Loucy (cell line): ENCODE results near the gene MSL1.

ENCODE experiments used
- H2AFZ ChIP-seq: fragments of 200-600 bp; sonication (generic); 2 replicates; pipeline ENCODE4 v1.6.0; 2016; ENCODE audit warnings: antibody characterized with exemption, mild to moderate bottlenecking, low read length, moderate library complexity
- H3F3A ChIP-seq: fragments of 200-600 bp; 2 replicates; pipeline ENCODE4 v1.6.0; 2016; ENCODE audit warnings: antibody characterized with exemption, low read depth, mild to moderate bottlenecking
- H3K27me3 ChIP-seq: fragments of 200-600 bp; sonication (generic); 2 replicates; pipeline ENCODE4 v1.6.1; 2014; ENCODE audit warnings: low read length, mild to moderate bottlenecking; ENCODE audit not compliant: insufficient read depth, poor library complexity, severe bottlenecking
- H3K36me3 ChIP-seq: fragments of 200-600 bp; sonication (generic); 2 replicates; pipeline ENCODE4 v1.6.1; 2016; ENCODE audit warnings: low read length; ENCODE audit not compliant: insufficient read depth
- H3K4me1 ChIP-seq: fragments of 200-600 bp; sonication (generic); 2 replicates; pipeline ENCODE4 v1.5.1; 2014; ENCODE audit warnings: low read length, mild to moderate bottlenecking; ENCODE audit not compliant: insufficient read depth, poor library complexity, severe bottlenecking
- H3K4me2 ChIP-seq: fragments of 200-600 bp; sonication (generic); 2 replicates; pipeline ENCODE4 v1.6.0; 2014; ENCODE audit warnings: antibody characterized with exemption, low read length, low read depth, mild to moderate bottlenecking; ENCODE audit not compliant: poor library complexity, severe bottlenecking
- H3K4me3 ChIP-seq: fragments of 200-600 bp; sonication (generic); 2 replicates; pipeline ENCODE4 v1.5.1; 2014; ENCODE audit warnings: low read length, mild to moderate bottlenecking, mixed read lengths; ENCODE audit not compliant: poor library complexity, severe bottlenecking
- H3K79me2 ChIP-seq: fragments of 200-600 bp; sonication (generic); 2 replicates; pipeline ENCODE4 v1.6.1; 2014; ENCODE audit warnings: low read length; ENCODE audit not compliant: insufficient read depth
- H3K9ac ChIP-seq: fragments of 200-600 bp; sonication (generic); 2 replicates; pipeline ENCODE4 v1.6.0; 2014; ENCODE audit warnings: mild to moderate bottlenecking, low read depth, low read length, moderate library complexity; ENCODE audit not compliant: poor library complexity, severe bottlenecking
- H3K9me2 ChIP-seq: fragments of 200-600 bp; sonication (generic); replicated peaks from 2 replicates; pipeline ENCODE4 v1.6.1; 2016; ENCODE audit warnings: low read depth, low read length, mixed read lengths
- H3K9me3 ChIP-seq: fragments of 200-600 bp; sonication (generic); 2 replicates; pipeline ENCODE4 v1.6.1; 2014; ENCODE audit warnings: mild to moderate bottlenecking, antibody characterized with exemption, low read length, low read depth; ENCODE audit not compliant: insufficient read depth
- H4K20me1 ChIP-seq: fragments of 200-600 bp; sonication (generic); 2 replicates; pipeline ENCODE4 v1.6.0; 2014; ENCODE audit warnings: antibody characterized with exemption, low read length, mild to moderate bottlenecking; ENCODE audit not compliant: insufficient read depth, poor library complexity, severe bottlenecking
- CTCF ChIP-seq: fragments of 200-600 bp; sonication (generic); conservative IDR thresholded peaks from 2 replicates; pipeline ENCODE4 v1.5.1; 2014; ENCODE audit warnings: mild to moderate bottlenecking, antibody characterized with exemption, low read length
- EZH2phosphoT487 ChIP-seq: fragments of 200-600 bp; IDR thresholded peaks from 2 replicates; pipeline ENCODE4 v1.6.1; 2018; ENCODE audit warnings: antibody characterized with exemption, mild to moderate bottlenecking, moderate library complexity, borderline replicate concordance

The MSL1 gene

GRCh38 chr17:40113907-40114245 is 7.9 kb upstream of the MSL1 start:
- no peaks in the 10 kb centered on the region for H3K36me3 ChIP-seq
- no peaks in the 10 kb centered on the region for H3K79me2 ChIP-seq
- no peaks in the 10 kb centered on the region for H4K20me1 ChIP-seq
- no peak for TF ChIP-seq CTCF
- peak overlapping the region; percentile 75 for H3K4me3 ChIP-seq
- H3K27me3 ChIP-seq: no peaks in the 10 kb centered on the region
- no peaks in the 10 kb centered on the region for H3K9me3 ChIP-seq
- H3F3A ChIP-seq: no peaks in the 10 kb centered on the region; the same call in 1 of the 2 replicates
- H3K9ac ChIP-seq: peak overlapping the region; percentile 83
- H3K4me1 ChIP-seq: peaks cover 43% of the 10 kb centered on the region
- no peaks in the 10 kb centered on the region for H3K9me2 ChIP-seq
- H3K4me2 ChIP-seq: peak overlapping the region; percentile 89
- H2AFZ ChIP-seq: peak overlapping the region; percentile 82

GRCh38 chr17:40115101-40115436 is 6.7 kb upstream of the MSL1 start:
- H3K79me2 ChIP-seq: peaks cover 4% of the 10 kb centered on the region; the same call in 1 of the 2 replicates
- peaks cover 40% of the 10 kb centered on the region for H3K4me1 ChIP-seq
- H3K27me3 ChIP-seq: no peaks in the 10 kb centered on the region
- no peaks in the 10 kb centered on the region; the same call in 1 of the 2 replicates for H3F3A ChIP-seq
- no peaks in the 10 kb centered on the region for H3K36me3 ChIP-seq
- no peaks in the 10 kb centered on the region for H4K20me1 ChIP-seq
- H3K4me2 ChIP-seq: no peak overlapping the region
- TF ChIP-seq EZH2phosphoT487 (no peak), CTCF (no peak)
- no peaks in the 10 kb centered on the region for H3K9me2 ChIP-seq
- H3K9me3 ChIP-seq: no peaks in the 10 kb centered on the region
- no peak overlapping the region for H2AFZ ChIP-seq
- peak overlapping the region; percentile 5 for H3K9ac ChIP-seq
- H3K4me3 ChIP-seq: no peak overlapping the region

- Histone ChIP-seq H3K4me2 (peak overlapping the region; percentile 99), H3K9ac (peak overlapping the region; percentile 95), H3K4me1 (peaks cover 30% of the 10 kb centered on the region), H3K4me3 (peak overlapping the region; percentile 84), H2AFZ (peak overlapping the region; percentile 81; the same call in 1 of the 2 replicates), H3F3A (no peaks in the 10 kb centered on the region; the same call in 1 of the 2 replicates), H4K20me1 (peaks cover 39% of the 10 kb centered on the region), H3K27me3 (peaks cover 6% of the 10 kb centered on the region), H3K79me2 (peaks cover 70% of the 10 kb centered on the region), H3K9me2 (no peaks in the 10 kb centered on the region), H3K9me3 (no peaks in the 10 kb centered on the region), H3K36me3 (peaks cover 16% of the 10 kb centered on the region; the same call in 1 of the 2 replicates)
- TF ChIP-seq CTCF (no peak), EZH2phosphoT487 (no peak)
Observed at GRCh38 chr17:40122136-40122998, 596 bp downstream of the MSL1 start.
